GM23338 (cell line): Measurements from ENCODE around the gene SLC39A11. TPM values are rescaled to one million over a fixed set of nuclear protein-coding genes. Genes with fewer than 3 reads are reported as not detected.

Experiments
- ATAC-seq: fragments of 200-7000 bp; cut with Tn5 transposase; 3 replicates; pipeline ENCODE4 v1.9.1; 2020
- DNase-seq: peaks from one replicate; pipeline ENCODE4 v3.0.0-alpha.2; 2015; ENCODE audit warnings: low spot score
- H2AFZ ChIP-seq: fragments of 200-600 bp; sonication (generic); 2 replicates; pipeline ENCODE4 v1.8.0; 2016; ENCODE audit warnings: antibody characterized with exemption, mild to moderate bottlenecking, moderate library complexity
- H3F3A ChIP-seq: fragments of 200-600 bp; sonication (generic); replicated peaks from 2 replicates; pipeline ENCODE4 v1.8.0; 2017; ENCODE audit warnings: antibody characterized with exemption, mixed run types, low read depth
- H3K27ac ChIP-seq: fragments of 200-600 bp; sonication (generic); 2 replicates; pipeline ENCODE4 v1.6.1; 2016; ENCODE audit warnings: low read depth
- H3K27me3 ChIP-seq: fragments of 200-600 bp; sonication (generic); 2 replicates; pipeline ENCODE4 v1.8.0; 2016; ENCODE audit warnings: mild to moderate bottlenecking, mixed run types, moderate library complexity; ENCODE audit not compliant: insufficient read depth
- H3K36me3 ChIP-seq: fragments of 200-600 bp; sonication (generic); 2 replicates; pipeline ENCODE4 v1.8.0; 2016; ENCODE audit warnings: mild to moderate bottlenecking; ENCODE audit not compliant: insufficient read depth
- H3K4me1 ChIP-seq: fragments of 200-600 bp; sonication (generic); 2 replicates; pipeline ENCODE4 v1.8.0; 2016; ENCODE audit warnings: mild to moderate bottlenecking, moderate library complexity; ENCODE audit not compliant: insufficient read depth
- H3K4me2 ChIP-seq: fragments of 200-600 bp; sonication (generic); 2 replicates; pipeline ENCODE4 v1.7.1; 2017; ENCODE audit warnings: mixed run types
- H3K4me3 ChIP-seq: fragments of 200-600 bp; sonication (generic); 2 replicates; pipeline ENCODE4 v1.6.1; 2016; ENCODE audit warnings: mixed run types
- H3K79me2 ChIP-seq: fragments of 200-600 bp; sonication (generic); replicated peaks from 2 replicates; pipeline ENCODE4 v1.8.0; 2017; ENCODE audit warnings: mild to moderate bottlenecking; ENCODE audit not compliant: insufficient read depth
- H3K9me2 ChIP-seq: fragments of 200-600 bp; sonication (generic); 2 replicates; pipeline ENCODE4 v1.8.0; 2017; ENCODE audit not compliant: insufficient read depth
- H4K20me1 ChIP-seq: fragments of 200-600 bp; sonication (generic); replicated peaks from 2 replicates; pipeline ENCODE4 v1.8.0; 2017; ENCODE audit warnings: mild to moderate bottlenecking; ENCODE audit not compliant: insufficient read depth
- H3K27ac Mint-ChIP-seq: 2 replicates; pipeline ENCODE4 v1.8.0; 2020; ENCODE audit warnings: inconsistent platforms, mild to moderate bottlenecking, moderate library complexity, mixed read lengths
- H3K27me3 Mint-ChIP-seq: 3 replicates; pipeline ENCODE4 v1.8.0; 2022; ENCODE audit warnings: low read depth, mild to moderate bottlenecking, moderate library complexity, mixed read lengths, inconsistent platforms; ENCODE audit not compliant: insufficient read depth, poor library complexity
- H3K36me3 Mint-ChIP-seq: 3 replicates; pipeline ENCODE4 v1.8.0; 2021; ENCODE audit warnings: low read depth, mild to moderate bottlenecking, inconsistent platforms, moderate library complexity, mixed read lengths
- H3K4me1 Mint-ChIP-seq: 3 replicates; pipeline ENCODE4 v1.8.0; 2020; ENCODE audit warnings: mild to moderate bottlenecking, inconsistent platforms, mixed read lengths
- H3K4me3 Mint-ChIP-seq: 3 replicates; pipeline ENCODE4 v1.8.0; 2021; ENCODE audit warnings: moderate library complexity, mild to moderate bottlenecking, inconsistent platforms, mixed read lengths
- H3K9me3 Mint-ChIP-seq: 3 replicates; pipeline ENCODE4 v1.8.0; 2020; ENCODE audit warnings: moderate library complexity, mild to moderate bottlenecking, inconsistent platforms, mixed read lengths
- CREB1 ChIP-seq: fragments of 250-450 bp; sonication (Bioruptor Pico); IDR thresholded peaks from 2 replicates; pipeline ENCODE4 v1.5.0; 2020; ENCODE audit warnings: low read depth, mild to moderate bottlenecking, moderate library complexity
- ZNF114 ChIP-seq: fragments of 250-450 bp; sonication (Bioruptor Pico); IDR thresholded peaks from 2 replicates; pipeline ENCODE4 v1.5.0; 2020; ENCODE audit warnings: mild to moderate bottlenecking, moderate library complexity
- polyA plus RNA-seq: library from polyadenylated mRNA; unstranded; fragments of >200 nt; fragmentation: Nextera tagmentation; extraction: Ambion mirVana; gene quantifications from 2 replicates; pipeline ENCODE4 v1.2.1, GENCODE V29; 2016
- total RNA-seq: library from RNA; depleted of rRNA; stranded (reverse); fragments of >200 nt; shearing (Covaris generic); gene quantifications from 2 replicates; pipeline ENCODE4 v1.2.3, GENCODE V29; 2014
- TF ChIP-seq, protein P1 (sequence below): fragments of 250-450 bp; sonication (Bioruptor Pico); IDR thresholded peaks from 2 replicates; pipeline ENCODE4 v1.5.0; 2020; ENCODE audit warnings: mild to moderate bottlenecking, moderate library complexity
- TF ChIP-seq, protein P2 (sequence below): IDR thresholded peaks from 2 replicates; pipeline ENCODE4 v1.6.1; 2016; ENCODE audit warnings: antibody characterized with exemption
- TF ChIP-seq, protein P3 (sequence below), 2 experiments: fragments of 200-600 bp in 1 of 2; sonication (generic) in 1 of 2; conservative IDR thresholded peaks; 2 replicates each; pipeline versions ENCODE4 v1.5.1 to v1.6.1; 2016 to 2017; ENCODE audit warnings: antibody characterized with exemption in 2 of 2, low read depth in 2 of 2, mild to moderate bottlenecking in 2 of 2, moderate library complexity in 1 of 2
- TF ChIP-seq, protein P4 (sequence below): IDR thresholded peaks from one replicate; pipeline ENCODE4 v1.6.1; 2018; ENCODE audit warnings: antibody characterized with exemption; ENCODE audit not compliant: unreplicated experiment

Gene SLC39A11
- total and polyA plus RNA-seq, 2 experiments from 2014 or later: 10.8 to 18.1 TPM

DNA sequence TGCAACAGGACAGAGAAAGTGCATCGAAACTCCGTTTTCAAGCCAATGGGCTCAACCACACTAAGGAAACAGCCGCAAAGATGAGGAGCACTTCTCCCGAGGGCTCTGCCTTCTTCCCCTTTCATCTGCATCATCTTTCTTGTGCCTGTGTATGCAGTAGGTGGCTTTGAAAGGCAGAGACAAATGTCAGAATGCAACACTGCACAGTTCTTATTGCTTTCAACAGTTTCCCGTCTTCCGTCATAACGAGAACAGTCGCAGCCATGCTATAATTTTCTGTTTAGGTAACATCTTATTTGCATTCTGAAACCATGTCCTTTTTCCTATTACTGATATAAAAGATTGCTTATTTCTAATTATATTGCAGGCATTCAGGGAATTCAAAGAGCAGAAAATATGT, 205.2 kb downstream of the SLC39A11 start:
- no peak overlapping the region for H3K4me3 Mint-ChIP-seq
- H3K9me3 Mint-ChIP-seq: no peaks in the 10 kb centered on the region
- H3K27ac Mint-ChIP-seq: no peak overlapping the region
- Histone ChIP-seq H3K4me3 (no peak overlapping the region), H3K27ac (no peak overlapping the region), H3K27me3 (no peaks in the 10 kb centered on the region), H4K20me1 (no peaks in the 10 kb centered on the region), H3K9me2 (0 out of 2 replicates have a peak, but pooled peaks cover 9% of the 10 kb centered on the region), H3K79me2 (no peaks in the 10 kb centered on the region), H3K4me2 (no peak overlapping the region), H3K4me1 (no peaks in the 10 kb centered on the region), H3F3A (no peaks in the 10 kb centered on the region), H3K36me3 (no peaks in the 10 kb centered on the region), H2AFZ (no peak overlapping the region)
- no peak for DNase-seq
- no peaks in the 10 kb centered on the region for H3K4me1 Mint-ChIP-seq
- H3K36me3 Mint-ChIP-seq: no peaks in the 10 kb centered on the region
- H3K27me3 Mint-ChIP-seq: peaks cover 1% of the 10 kb centered on the region
- TF ChIP-seq, protein P1, sequence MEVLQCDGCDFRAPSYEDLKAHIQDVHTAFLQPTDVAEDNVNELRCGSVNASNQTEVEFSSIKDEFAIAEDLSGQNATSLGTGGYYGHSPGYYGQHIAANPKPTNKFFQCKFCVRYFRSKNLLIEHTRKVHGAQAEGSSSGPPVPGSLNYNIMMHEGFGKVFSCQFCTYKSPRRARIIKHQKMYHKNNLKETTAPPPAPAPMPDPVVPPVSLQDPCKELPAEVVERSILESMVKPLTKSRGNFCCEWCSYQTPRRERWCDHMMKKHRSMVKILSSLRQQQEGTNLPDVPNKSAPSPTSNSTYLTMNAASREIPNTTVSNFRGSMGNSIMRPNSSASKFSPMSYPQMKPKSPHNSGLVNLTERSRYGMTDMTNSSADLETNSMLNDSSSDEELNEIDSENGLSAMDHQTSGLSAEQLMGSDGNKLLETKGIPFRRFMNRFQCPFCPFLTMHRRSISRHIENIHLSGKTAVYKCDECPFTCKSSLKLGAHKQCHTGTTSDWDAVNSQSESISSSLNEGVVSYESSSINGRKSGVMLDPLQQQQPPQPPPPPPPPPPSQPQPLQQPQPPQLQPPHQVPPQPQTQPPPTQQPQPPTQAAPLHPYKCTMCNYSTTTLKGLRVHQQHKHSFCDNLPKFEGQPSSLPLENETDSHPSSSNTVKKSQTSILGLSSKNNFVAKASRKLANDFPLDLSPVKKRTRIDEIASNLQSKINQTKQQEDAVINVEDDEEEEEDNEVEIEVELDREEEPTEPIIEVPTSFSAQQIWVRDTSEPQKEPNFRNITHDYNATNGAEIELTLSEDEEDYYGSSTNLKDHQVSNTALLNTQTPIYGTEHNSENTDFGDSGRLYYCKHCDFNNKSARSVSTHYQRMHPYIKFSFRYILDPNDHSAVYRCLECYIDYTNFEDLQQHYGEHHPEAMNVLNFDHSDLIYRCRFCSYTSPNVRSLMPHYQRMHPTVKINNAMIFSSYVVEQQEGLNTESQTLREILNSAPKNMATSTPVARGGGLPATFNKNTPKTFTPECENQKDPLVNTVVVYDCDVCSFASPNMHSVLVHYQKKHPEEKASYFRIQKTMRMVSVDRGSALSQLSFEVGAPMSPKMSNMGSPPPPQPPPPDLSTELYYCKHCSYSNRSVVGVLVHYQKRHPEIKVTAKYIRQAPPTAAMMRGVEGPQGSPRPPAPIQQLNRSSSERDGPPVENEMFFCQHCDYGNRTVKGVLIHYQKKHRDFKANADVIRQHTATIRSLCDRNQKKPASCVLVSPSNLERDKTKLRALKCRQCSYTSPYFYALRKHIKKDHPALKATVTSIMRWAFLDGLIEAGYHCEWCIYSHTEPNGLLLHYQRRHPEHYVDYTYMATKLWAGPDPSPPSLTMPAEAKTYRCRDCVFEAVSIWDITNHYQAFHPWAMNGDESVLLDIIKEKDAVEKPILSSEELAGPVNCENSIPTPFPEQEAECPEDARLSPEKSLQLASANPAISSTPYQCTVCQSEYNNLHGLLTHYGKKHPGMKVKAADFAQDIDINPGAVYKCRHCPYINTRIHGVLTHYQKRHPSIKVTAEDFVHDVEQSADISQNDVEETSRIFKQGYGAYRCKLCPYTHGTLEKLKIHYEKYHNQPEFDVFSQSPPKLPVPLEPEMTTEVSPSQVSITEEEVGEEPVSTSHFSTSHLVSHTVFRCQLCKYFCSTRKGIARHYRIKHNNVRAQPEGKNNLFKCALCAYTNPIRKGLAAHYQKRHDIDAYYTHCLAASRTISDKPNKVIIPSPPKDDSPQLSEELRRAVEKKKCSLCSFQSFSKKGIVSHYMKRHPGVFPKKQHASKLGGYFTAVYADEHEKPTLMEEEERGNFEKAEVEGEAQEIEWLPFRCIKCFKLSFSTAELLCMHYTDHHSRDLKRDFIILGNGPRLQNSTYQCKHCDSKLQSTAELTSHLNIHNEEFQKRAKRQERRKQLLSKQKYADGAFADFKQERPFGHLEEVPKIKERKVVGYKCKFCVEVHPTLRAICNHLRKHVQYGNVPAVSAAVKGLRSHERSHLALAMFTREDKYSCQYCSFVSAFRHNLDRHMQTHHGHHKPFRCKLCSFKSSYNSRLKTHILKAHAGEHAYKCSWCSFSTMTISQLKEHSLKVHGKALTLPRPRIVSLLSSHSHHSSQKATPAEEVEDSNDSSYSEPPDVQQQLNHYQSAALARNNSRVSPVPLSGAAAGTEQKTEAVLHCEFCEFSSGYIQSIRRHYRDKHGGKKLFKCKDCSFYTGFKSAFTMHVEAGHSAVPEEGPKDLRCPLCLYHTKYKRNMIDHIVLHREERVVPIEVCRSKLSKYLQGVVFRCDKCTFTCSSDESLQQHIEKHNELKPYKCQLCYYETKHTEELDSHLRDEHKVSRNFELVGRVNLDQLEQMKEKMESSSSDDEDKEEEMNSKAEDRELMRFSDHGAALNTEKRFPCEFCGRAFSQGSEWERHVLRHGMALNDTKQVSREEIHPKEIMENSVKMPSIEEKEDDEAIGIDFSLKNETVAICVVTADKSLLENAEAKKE (CRISPR knock-in tag): no peak
- no peak for TF ChIP-seq ZNF114
- TF ChIP-seq CREB1: no peak
- TF ChIP-seq, protein P2, sequence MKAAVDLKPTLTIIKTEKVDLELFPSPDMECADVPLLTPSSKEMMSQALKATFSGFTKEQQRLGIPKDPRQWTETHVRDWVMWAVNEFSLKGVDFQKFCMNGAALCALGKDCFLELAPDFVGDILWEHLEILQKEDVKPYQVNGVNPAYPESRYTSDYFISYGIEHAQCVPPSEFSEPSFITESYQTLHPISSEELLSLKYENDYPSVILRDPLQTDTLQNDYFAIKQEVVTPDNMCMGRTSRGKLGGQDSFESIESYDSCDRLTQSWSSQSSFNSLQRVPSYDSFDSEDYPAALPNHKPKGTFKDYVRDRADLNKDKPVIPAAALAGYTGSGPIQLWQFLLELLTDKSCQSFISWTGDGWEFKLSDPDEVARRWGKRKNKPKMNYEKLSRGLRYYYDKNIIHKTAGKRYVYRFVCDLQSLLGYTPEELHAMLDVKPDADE: no peak
- TF ChIP-seq, protein P3, sequence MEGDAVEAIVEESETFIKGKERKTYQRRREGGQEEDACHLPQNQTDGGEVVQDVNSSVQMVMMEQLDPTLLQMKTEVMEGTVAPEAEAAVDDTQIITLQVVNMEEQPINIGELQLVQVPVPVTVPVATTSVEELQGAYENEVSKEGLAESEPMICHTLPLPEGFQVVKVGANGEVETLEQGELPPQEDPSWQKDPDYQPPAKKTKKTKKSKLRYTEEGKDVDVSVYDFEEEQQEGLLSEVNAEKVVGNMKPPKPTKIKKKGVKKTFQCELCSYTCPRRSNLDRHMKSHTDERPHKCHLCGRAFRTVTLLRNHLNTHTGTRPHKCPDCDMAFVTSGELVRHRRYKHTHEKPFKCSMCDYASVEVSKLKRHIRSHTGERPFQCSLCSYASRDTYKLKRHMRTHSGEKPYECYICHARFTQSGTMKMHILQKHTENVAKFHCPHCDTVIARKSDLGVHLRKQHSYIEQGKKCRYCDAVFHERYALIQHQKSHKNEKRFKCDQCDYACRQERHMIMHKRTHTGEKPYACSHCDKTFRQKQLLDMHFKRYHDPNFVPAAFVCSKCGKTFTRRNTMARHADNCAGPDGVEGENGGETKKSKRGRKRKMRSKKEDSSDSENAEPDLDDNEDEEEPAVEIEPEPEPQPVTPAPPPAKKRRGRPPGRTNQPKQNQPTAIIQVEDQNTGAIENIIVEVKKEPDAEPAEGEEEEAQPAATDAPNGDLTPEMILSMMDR (conservative IDR thresholded peaks at IDR 0.05; ENCODE audit: low read depth in 2 of 2): no peak
- TF ChIP-seq, protein P4, sequence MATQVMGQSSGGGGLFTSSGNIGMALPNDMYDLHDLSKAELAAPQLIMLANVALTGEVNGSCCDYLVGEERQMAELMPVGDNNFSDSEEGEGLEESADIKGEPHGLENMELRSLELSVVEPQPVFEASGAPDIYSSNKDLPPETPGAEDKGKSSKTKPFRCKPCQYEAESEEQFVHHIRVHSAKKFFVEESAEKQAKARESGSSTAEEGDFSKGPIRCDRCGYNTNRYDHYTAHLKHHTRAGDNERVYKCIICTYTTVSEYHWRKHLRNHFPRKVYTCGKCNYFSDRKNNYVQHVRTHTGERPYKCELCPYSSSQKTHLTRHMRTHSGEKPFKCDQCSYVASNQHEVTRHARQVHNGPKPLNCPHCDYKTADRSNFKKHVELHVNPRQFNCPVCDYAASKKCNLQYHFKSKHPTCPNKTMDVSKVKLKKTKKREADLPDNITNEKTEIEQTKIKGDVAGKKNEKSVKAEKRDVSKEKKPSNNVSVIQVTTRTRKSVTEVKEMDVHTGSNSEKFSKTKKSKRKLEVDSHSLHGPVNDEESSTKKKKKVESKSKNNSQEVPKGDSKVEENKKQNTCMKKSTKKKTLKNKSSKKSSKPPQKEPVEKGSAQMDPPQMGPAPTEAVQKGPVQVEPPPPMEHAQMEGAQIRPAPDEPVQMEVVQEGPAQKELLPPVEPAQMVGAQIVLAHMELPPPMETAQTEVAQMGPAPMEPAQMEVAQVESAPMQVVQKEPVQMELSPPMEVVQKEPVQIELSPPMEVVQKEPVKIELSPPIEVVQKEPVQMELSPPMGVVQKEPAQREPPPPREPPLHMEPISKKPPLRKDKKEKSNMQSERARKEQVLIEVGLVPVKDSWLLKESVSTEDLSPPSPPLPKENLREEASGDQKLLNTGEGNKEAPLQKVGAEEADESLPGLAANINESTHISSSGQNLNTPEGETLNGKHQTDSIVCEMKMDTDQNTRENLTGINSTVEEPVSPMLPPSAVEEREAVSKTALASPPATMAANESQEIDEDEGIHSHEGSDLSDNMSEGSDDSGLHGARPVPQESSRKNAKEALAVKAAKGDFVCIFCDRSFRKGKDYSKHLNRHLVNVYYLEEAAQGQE: no peak
- ATAC-seq: no peak
